ENCODE results near the gene CAMTA1.

Gene CAMTA1

DNA sequence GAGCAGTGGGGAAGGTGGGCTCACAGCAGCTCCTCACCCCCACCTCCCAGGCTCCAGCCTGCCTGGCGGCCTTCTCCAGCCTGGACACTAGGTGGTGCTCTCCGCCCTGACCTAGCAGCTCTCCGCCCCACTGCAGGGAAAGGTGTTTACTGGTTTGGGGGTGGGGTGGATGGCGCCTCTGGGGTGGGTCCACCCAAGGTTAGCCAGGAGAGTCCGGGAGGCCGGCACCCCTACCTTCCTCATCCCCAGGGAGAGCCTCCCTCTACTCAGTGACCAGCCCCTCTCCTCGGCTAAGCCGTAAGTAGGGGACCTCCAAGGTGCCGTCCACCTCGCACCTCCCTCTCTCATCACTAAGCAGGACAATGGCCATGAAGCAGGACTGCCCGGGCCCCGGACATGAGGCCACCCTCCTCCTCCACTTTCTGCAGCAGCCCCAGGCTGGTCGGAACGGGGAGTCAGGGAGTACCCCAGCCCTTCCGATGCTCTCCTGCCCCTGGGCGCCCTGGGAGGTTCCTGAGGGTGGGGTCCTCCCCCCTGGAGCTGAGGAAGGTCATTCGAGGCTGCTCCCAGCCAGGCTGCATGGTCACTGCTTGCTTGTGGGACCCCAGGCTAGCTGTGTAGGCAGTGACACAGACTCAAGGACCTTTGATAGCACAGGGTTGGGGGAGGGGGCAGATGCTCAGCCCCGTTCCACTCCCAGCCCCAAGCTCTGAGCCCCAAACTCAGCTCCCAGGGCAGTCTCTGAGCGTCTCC, 884.5 kb downstream of the CAMTA1 start:
- peak; percentile 20 to 35 for DNase-seq (ENCODE audit: low read depth in 2 of 2)

DNA sequence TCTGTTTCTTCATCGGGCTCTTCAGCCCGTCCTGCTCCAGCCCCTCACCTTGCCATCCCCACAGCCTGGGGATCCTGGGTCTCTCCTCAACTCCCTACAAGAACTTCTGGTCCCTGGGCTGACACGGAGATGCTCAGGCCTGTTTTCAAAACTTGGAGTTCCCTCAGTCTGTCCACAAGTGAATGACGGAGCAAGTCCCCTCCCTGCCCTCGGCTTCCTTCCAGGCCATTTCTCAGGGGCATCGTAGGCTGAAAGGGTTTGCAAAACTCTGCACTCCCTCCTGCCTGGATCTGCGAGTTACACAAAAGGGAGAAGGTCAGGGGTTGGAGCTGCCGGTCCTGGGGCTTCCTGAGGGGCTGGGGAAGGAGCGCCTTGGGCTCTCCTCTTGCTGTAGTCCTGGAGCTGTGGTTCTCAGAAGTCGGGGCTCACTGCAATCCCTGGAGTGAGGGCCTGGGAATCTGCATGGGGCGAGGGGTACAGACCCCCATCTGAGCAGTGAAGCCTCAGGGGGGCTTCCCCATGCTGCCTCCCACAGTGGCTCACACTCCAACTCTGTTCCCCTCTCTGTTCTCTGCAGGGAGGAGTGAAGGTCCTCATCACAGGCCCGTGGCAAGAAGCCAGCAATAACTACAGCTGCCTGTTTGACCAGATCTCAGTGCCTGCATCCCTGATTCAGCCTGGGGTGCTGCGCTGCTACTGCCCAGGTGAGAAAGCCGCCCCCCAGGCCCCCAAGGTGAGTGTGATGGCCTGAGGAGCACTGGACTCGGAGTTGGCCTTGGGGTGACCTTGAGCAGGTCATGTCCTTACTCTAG, 885.3 kb downstream of the CAMTA1 start:
- no peak for DNase-seq (ENCODE audit: low read depth in 2 of 2)

DNA sequence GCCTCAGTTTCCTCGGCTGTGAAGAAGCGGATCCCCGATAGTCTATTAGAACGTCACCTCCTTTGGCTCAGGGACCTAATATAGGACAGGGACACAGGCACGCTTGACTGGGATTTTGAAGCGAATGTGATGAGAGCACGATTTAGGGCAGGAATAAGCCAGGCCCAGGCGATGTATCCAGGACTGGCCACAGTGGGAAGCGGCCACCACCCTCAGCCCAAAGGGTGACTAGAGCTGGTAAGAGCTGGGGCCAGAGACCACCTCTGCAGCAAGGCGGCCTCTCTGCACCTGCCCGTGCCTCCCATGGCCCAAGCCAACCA, 885.9 kb downstream of the CAMTA1 start:
- no peak for DNase-seq (ENCODE audit: low read depth in 2 of 2)

DNA sequence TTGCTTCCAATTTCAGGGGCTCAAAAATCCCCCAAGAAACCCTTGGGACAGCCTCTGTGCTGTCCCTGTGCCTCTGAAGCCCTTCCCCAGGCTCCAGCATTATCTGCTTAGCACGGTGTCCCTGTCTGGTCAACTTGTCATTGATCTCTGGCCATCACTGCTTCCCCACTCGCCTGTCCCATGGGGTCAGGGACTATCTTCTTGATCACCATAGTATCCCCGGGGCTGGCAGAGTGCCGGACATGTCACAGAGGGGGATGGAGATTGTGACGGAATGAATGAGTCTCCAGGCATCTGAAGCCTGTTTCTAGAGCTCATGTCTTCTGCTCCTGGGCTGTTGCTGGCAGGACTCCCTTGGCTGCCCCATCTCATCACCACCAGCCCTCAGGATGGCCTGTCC, 886.4 kb downstream of the CAMTA1 start:
- no peak for DNase-seq (ENCODE audit: low read depth in 2 of 2)

DNA sequence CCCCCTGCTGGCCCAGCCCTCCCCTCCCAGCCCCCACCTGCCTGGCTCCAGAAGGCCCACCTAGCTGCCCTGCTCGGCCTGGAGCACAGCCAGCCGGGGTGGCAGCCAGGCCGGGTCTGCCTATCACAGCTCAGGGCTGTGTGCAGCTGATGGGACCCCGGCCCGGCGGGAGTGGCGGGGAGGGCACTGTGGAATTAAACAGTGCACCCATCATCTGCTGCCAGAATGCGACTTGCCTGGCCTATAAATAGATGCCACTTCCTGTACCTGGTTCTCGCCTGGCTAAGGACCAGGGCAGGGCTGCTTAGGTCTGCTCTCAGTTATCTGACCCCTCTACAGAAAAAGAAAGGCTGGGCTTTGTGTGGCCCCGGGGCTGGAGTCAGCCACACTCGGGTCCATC, 887.6 kb downstream of the CAMTA1 start:
- no peak for DNase-seq (ENCODE audit: low read depth in 2 of 2)

DNA sequence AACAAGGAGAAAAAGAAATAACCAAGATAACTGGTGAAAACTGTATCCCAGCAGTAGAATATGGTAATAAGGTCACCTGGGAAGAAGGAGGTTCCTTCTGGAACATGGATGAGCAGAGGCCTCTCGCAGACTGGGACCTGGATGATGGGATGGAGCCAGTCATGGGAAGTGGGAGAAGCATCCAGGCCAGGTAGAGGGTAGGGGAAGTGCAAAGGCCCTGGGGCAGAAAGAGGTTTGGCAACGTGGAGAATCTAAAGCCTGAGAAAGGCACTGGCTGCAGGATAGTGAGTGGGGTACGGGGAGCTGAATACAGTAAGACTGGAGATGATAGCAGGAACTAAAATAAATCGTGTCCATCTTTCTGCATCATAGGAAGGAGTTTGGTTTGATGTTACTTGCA, 889.7 kb downstream of the CAMTA1 start:
- DNase-seq (ENCODE audit: low read depth in 2 of 2) = no peak

DNA sequence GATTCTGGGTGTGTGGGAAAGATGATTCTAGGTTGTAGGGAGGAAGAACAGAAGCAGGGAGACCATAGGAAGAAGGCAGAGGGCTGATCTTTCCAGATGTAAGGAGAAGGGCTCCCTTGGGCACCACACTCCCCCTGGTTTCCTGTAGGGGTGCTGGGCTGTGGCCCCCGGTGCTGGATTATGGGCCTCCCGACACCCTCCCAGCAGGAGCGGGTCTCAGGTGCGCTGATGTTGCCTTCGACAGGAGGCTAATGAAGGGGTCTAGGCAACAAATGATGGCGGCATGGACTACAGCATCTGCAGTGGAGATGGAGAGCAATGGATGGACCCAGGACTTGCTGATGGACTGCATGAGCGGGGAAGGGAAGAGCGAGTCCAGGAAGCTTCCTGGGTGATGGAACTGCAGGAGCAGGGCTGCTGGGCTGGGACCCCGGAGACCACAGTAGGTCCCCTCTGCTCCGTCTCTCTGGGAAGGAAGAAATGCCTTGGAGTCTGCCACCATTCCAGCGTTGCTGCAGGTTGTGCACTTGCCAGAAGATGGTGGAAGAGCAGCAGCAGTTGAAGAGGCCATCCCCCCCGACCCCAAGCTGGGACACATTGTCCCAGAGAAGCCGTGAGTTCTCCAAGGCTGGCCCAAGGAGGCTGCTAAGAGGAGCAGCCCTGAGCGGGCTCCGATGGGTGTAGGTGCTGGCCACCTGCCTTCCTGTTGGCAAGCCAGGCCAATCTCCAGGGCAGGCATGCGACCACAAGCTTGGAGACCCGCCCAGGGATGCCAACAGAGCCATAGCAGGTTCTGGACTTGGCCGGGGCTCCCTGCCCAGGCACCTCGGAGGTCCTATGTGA, 890.4 kb downstream of the CAMTA1 start:
- no peak for DNase-seq (ENCODE audit: low read depth in 2 of 2)

DNA sequence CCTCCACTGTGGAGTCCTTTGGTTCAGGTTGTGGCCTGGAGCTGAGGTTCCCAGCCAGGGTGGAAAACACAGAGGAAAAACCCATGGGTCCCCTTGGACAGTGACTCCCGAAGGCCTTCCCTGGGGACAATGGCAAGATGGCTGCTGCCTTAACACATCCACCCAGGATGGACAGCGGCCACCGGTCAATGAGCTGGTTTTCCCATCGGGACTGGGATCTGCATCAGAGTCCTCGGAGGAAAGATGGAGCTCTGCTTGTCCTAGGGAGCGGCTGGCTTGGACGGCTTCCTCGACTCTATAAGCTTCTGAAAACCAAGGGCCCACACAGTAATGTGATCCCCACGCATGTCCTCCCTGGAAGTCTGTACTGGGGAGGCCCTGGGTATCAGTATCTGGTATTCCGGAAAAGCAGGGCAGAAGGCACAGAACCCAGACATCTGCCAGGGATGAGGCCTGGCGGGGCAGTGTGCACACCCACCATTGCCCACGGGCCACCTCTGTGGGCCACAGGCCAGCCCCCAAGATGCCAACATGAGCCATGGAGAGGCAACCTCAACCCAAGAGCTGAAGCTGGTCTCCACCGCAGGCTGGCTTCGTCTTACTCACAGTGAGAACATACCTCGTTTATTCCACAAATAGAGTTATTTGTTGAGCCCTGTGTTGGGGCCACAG, 891.2 kb downstream of the CAMTA1 start:
- DNase-seq (ENCODE audit: low read depth in 2 of 2) = no peak

DNA sequence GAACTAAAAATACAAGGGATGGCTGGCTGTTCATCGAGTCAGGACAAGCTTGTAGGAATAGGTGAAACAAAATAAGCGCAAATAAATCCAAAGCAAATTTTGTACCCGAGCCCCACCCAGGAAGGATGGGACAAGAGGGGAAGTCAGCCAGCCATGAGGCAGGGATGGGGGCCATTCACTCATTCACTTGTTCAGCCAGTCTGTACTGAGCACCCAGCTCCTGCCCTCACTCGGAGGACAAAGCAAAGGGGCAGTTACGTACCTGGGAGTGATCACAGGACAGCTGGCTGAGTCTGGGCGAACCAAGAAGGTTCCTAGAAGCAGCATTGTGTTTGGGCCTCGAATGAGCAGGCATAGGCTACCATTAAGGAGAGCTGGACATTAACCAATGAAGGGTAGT, 891.9 kb downstream of the CAMTA1 start:
- no peak for DNase-seq (ENCODE audit: low read depth in 2 of 2)

DNA sequence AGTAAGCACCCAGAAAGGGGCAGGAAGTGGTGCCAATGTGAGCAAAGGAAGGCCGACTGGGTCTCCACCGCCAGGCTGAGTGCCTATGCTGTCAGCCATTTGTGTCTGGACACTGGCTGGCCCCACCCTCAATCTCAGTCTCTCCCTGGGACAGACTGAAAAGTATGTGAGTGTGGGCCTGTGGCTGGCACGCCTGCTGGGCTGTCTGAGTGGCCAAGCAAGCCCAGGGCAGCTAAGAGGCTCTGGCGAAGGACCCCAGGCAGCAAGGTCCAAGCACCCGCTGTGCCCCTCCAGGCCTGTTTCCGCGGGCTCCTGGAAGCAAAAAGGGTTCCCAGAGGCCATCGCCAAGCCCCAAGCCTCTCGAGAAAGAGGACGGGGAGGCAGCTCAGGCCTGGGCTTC, 892.6 kb downstream of the CAMTA1 start:
- no peak for DNase-seq (ENCODE audit: low read depth in 2 of 2)

DNA sequence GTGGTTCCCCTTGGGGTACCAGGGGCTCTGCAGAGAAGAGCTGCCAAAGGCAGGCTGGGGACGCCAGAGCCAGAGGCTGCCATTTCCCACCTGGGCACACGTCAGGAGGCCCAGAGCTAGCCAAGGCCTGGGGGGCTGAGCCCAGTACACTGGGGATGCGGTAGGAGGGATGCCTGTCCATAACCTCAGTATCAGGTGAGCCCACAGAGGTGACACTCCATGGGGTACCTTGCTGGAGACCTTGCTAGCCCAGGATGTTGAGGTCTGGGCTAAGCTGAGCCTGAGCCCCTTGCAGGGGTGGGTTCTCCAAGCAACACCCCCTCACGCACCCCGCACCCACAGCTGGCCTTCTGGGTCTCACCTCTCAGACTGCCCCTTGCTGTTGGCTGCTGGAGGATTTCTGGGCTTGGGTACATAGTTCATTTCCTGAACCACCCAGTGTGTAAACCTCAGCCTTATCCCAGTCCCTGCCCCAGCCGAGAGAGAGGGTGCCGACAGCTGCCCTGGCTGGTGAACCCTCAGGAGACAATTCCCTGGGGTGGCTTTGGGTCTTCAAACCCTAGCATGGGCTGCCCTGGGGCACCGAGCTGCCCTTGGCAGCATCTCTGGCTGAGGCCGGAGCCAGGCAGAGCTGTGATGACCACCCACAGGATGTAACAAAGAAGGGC, 893.4 kb downstream of the CAMTA1 start:
- DNase-seq (ENCODE audit: low read depth in 2 of 2) = no peak

DNA sequence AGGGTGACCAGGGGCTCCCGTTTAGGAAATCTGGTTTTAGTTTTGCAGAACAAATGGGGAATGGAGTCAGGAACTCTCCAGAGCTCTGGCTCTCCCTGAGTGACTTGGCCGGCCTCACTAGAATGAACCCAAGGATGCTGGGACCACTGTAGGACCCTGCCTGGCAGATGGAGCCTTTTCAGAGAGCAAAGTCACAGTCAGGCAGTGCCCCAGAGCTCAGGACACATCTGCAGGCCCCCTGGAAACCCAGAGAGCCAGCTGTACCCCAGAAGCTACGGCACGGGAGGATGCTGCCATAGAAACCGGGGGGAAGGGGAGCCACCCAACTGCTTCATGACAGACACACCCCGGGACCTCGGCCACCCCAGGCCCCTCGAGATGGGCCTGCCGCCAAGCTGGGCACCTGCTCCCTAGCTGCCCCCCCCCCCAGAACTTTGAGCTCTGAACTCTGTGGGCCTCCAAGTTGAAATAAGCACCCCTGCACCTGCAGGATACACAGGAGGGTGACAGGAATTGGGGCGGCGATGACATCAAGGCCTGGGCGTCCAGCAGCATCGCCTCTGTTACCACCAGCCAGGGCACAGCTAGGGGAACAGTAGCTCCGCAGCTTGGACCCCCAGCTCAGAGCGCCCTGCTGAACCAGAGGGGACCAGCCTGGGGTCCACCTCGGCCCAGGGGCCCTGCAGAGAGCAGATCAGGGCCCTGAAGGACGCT, 894.1 kb downstream of the CAMTA1 start:
- DNase-seq (ENCODE audit: low read depth in 2 of 2) = no peak

DNA sequence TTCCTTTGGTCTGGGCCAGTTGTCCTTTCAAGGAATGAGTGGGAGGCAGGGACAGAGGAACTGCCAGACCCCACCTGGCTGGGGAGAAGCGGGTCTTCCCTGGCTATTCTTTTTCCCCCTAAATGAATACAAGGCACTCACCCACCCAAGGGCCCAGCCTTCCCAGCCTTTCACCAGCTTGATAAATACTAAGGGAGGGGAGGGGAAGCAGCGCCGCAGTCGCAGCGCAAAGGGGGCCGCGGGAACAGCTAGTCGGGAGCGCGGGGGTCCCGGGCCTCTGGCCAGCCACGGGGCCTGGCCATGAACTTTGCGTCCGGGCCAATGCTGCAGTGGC, 894.6 kb downstream of the CAMTA1 start:
- no peak for DNase-seq (ENCODE audit: low read depth in 2 of 2)

DNA sequence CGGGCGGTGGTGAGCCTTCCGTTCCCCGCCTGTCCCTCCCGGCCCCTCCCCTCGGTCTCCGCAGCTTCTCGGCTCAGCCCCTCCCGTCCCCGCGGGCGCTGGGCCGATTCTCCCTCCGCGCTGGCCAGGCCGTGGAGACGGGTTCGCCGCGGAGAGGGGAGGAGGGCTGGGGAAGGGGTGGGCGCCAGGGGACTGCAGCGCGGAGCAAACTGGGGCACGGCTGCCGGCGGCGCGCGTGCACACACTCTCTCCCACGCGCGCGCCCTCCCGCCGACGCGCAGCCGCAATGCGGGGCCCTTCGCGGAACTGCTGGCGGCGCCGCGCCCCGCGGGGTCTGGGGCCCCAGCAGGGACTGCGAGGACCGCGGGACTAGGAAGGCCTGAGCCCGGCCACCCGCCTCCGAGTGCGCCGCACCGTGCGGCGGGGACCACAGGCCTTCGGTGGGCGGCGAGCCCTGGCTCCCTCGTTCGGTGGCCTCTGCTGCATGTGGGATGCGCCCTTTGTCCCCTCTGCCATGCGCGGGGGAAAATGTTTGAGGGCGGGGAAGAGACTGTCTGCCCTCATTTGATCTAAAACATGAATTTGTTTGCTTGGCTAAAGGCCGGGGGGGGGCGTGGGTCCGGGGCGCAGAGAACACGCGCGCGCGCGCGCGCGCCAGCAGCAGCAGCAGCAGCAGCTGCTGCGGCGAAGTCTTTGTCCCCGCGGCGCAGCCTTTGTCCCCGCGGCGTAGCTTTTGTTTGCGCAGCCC, 895.1 kb downstream of the CAMTA1 start:
- no peak for DNase-seq (ENCODE audit: low read depth in 2 of 2)

DNA sequence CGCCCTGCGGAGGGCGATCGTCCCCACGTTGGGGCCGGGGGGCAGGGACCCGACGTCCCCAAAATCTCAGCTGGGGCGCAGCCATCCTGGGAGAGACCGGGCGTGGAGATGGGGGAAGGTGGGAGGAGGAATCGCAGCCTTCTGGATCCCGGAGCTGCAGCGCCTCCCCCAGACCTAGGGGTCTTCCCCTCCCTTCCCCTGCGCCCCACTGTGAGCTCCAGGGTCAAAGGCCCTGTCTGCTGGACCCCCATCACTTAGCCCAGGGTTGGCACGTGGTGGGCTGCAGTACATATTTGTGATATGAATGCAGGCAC, 895.7 kb downstream of the CAMTA1 start:
- no peak for DNase-seq (ENCODE audit: low read depth in 2 of 2)

DNA sequence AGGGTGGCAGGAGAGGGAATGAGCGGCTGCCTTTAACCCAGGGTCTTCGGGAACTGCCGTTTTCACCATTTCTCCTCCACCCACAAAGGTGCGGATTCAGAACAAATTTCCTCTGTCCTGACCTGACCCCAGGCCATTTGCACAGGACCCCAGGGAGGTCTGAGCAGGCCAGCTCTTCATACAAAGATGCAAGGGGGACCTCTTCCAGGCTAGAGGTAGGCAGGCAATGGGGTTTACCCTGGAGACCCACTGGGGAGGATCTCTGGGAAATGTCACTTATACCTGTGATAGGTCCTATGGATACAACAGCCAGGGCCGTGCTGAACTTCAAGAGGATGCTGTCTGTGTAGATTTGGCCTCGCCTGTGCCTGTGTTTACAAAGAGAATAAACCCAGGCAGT, 896.1 kb downstream of the CAMTA1 start:
- no peak for DNase-seq (ENCODE audit: low read depth in 2 of 2)

DNA sequence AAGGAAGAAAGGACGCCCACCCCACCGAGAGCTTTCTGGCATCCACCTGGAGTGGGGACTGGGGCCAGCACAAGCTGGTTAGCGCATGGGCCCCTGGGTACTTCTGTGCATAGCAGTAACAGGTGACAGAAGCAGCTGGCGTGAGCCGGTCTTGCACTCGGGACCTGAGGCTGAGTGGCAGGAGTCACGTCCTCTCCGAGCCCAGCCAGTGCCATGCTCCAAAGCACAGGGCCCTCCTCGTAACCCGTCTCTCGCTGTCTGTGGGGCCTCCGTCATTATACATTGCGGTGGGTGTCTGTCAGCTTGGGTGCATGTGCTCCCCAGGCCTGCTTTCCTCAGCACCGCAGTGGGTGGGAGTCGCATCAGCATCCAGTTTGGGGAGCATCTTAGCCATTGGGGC, 898.3 kb downstream of the CAMTA1 start:
- DNase-seq (ENCODE audit: low read depth in 2 of 2) = no peak

DNA sequence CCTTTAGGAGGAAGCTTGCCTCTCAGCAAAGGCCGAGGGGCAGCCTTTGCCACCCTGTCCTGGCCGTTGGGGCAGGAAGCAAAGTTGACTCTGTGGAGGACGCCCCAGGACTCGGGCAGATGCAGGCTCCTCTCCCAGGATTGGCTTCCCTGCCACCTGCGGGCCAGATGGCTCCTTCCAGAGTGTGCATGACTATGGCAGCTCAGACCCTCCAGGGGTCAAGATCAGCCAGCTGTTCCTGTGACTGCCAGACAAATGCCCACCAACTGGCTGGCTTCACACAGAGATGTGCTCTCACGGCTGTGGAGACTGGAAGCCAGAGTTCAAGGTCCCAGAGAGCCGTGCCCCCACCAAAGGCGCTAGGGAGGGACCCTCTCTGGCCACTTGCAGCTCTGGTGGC, 898.9 kb downstream of the CAMTA1 start:
- DNase-seq (ENCODE audit: low read depth in 2 of 2) = no peak

DNA sequence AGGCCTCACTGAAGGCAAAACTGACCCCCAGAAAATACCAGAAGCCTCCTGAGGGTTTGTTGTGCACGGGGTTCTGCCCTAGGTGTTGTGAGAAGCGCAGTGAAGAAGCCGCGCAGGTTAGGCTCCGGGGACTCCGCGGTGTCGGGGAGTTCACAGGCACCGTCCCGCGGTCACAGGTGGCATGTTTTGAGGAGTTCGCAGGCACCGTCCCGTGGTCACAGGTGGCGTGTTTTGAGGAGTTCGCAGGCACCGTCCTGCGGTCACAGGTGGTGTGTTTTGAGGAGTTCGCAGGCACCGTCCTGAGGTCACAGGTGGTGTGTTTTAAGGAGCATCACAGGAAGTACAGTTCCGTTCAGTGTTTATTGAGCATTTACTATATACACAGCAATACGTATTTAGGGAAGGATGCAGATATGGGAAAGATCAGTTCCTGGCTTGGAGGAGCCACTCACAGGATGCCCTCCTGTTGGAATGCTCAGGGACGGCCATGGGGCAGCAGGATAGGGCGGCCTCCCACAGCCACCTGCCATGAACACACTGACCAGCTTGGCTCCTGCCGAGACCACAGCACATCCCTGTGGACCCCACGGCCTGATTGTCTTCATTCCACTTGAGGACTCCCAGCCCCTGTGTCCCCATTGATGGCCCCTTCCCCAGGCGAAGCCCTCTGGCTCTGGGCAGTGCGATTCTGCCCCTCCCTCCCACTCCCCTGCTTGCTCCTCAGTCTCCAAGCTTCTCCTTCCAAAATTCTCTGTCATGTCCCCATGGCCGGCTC, 899.8 kb downstream of the CAMTA1 start:
- DNase-seq (ENCODE audit: low read depth in 2 of 2) = no peak
